GM18867 (cell line): ENCODE measurements around the gene TBC1D10B.
"Not testable (repeated sequence)": the region's sequence is repeated elsewhere in the genome, so short reads cannot be mapped to it uniquely, and the experiment has no call there.

ENCODE experiments used
- ATAC-seq: cut with Tn5 transposase; IDR thresholded peaks from one replicate; pipeline ENCODE4 v1.9.1; 2021; ENCODE audit warnings: mild to moderate bottlenecking, moderate library complexity; ENCODE audit not compliant: unreplicated experiment

Gene TBC1D10B

GRCh38 chr16:30337964-30338357 lies 32.3 kb downstream of the TBC1D10B start:
- ATAC-seq, result not testable (repeated sequence)

GRCh38 chr16:30335598-30336474 lies 34.5 kb downstream of the TBC1D10B start:
- ATAC-seq, result peak; percentile 5

GRCh38 chr16:30335028-30335597 lies 35.2 kb downstream of the TBC1D10B start:
- peak; percentile 78 for ATAC-seq

- peak; percentile 86 for ATAC-seq
Measured at GRCh38 chr16:30334473-30334989, 35.8 kb downstream of the TBC1D10B start.

GRCh38 chr16:30324220-30324619 lies 46.1 kb downstream of the TBC1D10B start:
- not testable (repeated sequence) for ATAC-seq

- ATAC-seq, result not testable (repeated sequence)
Measured at GRCh38 chr16:30318647-30319046, 51.6 kb downstream of the TBC1D10B start.

GRCh38 chr16:30310937-30311336 lies 59.4 kb downstream of the TBC1D10B start:
- not testable (repeated sequence) for ATAC-seq

- ATAC-seq, result not testable (repeated sequence)
Measured at GRCh38 chr16:30309255-30309654, 61.0 kb downstream of the TBC1D10B start.
